Activated CD8-positive, alpha-beta T cell treated with anti-CD3 and anti-CD28 coated beads for 36 hours (primary cell): ENCODE results near the gene FYN. TPM values are rescaled to one million over a fixed set of nuclear protein-coding genes. Genes with fewer than 3 reads are reported as not detected.
A peak's percentile ranks its signal among the peaks of the same experiment; 100 is the strongest.

Experiments used
- ATAC-seq: fragments of 200-7000 bp; cut with Tn5 transposase; one replicate; pipeline ENCODE4 v1.10.0; 2021; ENCODE audit warnings: mild to moderate bottlenecking, moderate library complexity
- CTCF ChIA-PET: fragments of 350-600 bp; sonication (Branson Sonifier 250); formaldehyde crosslinking; loops from one replicate; lab custom pipeline; 2021; ENCODE audit warnings: antibody characterized with exemption; lab: Charles Lee
- POLR2A ChIA-PET: fragments of 350-600 bp; sonication (Branson Sonifier 250); formaldehyde crosslinking; loops from one replicate; lab custom pipeline; 2021; ENCODE audit warnings: antibody characterized with exemption; lab: Charles Lee
- DNase-seq: peaks from one replicate; pipeline ENCODE4 v3.0.0-alpha.2; 2020
- H3K27ac Mint-ChIP-seq: one replicate; pipeline ENCODE4 v1.8.0; 2021; ENCODE audit warnings: mild to moderate bottlenecking, mixed read lengths
- H3K27me3 Mint-ChIP-seq: one replicate; pipeline ENCODE4 v1.8.0; 2021; ENCODE audit warnings: mixed read lengths
- H3K36me3 Mint-ChIP-seq: one replicate; pipeline ENCODE4 v1.8.0; 2021; ENCODE audit warnings: low read depth, mixed read lengths
- H3K4me1 Mint-ChIP-seq: one replicate; pipeline ENCODE4 v1.8.0; 2021; ENCODE audit warnings: low read depth, mixed read lengths
- H3K4me3 Mint-ChIP-seq: one replicate; pipeline ENCODE4 v1.8.0; 2021; ENCODE audit warnings: mild to moderate bottlenecking, moderate library complexity, mixed read lengths
- H3K9me3 Mint-ChIP-seq: one replicate; pipeline ENCODE4 v1.8.0; 2021; ENCODE audit warnings: mixed read lengths
- CTCF ChIP-seq: fragments of 200-600 bp; IDR thresholded peaks from one replicate; pipeline ENCODE4 v1.8.0; 2022; ENCODE audit warnings: antibody characterized with exemption, mild to moderate bottlenecking
- intact Hi-C: fragments of 100-400 bp; cut with micrococcal nuclease; formaldehyde crosslinking; loops from one replicate; pipeline ENCODE4 v1.10.0; 2022
- total RNA-seq, 2 experiments: library from RNA; stranded (reverse); gene quantifications; one replicate each; pipeline ENCODE4 v1.2.3, GENCODE V29; 2021

The FYN gene
- total RNA-seq, 2 experiments from 2014 or later, result 384 to 386 TPM

- ChIA-PET POLR2A (interaction anchor here (0.5 to 1.0 kb wide), 3 partner anchors 11 to 426 kb away, joined by 3 to 4 read pairs (median 4); no protein-coding TSS in a partner anchor), CTCF (interaction anchor here (1.2 kb wide), 1 partner anchor 14 kb away, joined by 3 read pairs; no protein-coding TSS in a partner anchor)
- DNase-seq, result no peak
- H3K36me3 Mint-ChIP-seq, result peaks cover 84% of the 10 kb centered on the region
- no peak overlapping the region for H3K27ac Mint-ChIP-seq
- peaks cover 62% of the 10 kb centered on the region for H3K4me1 Mint-ChIP-seq
- intact Hi-C loops, result no loop called here
- no peak overlapping the region for H3K4me3 Mint-ChIP-seq
- no peaks in the 10 kb centered on the region for H3K27me3 Mint-ChIP-seq
- no peak for TF ChIP-seq CTCF
- ATAC-seq, result no peak
- no peaks in the 10 kb centered on the region for H3K9me3 Mint-ChIP-seq
Measured at GRCh38 chr6:111688331-111688730, 184.9 kb downstream of the FYN start.

- ATAC-seq (no peak), DNase-seq (no peak)
- Mint-ChIP-seq H3K9me3 (no peaks in the 10 kb centered on the region), H3K4me1 (peaks cover 60% of the 10 kb centered on the region), H3K27me3 (no peaks in the 10 kb centered on the region), H3K36me3 (peaks cover 83% of the 10 kb centered on the region), H3K27ac (peak overlapping the region; percentile 73), H3K4me3 (no peak overlapping the region)
- TF ChIP-seq CTCF, result no peak
- intact Hi-C loops, result no loop called here
- ChIA-PET POLR2A (interaction anchor here (0.5 to 1.0 kb wide), 2 partner anchors 11 to 425 kb away, joined by 4 read pairs; no protein-coding TSS in a partner anchor), CTCF (interaction anchor here (1.2 kb wide), 1 partner anchor 13 kb away, joined by 3 read pairs; no protein-coding TSS in a partner anchor)
Measured at GRCh38 chr6:111687652-111688051, 185.6 kb downstream of the FYN start.

DNA sequence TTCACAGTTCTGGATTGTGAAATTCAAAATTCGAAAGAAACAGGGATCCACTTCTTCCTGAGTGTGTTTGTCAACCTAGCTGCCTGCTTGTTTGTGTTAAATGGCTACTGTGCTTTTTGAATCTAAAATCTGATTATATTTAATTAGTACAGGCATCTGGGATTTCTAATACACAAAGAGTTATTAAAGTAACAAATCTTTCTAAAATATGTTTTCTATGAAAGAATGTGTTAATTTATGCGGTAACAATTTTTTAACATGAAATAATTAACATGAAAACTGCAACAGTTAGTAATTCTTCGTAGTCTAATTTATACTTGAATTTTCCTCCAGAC is 186.4 kb downstream of the FYN start:
- POLR2A ChIA-PET, result interaction anchor here (0.6 kb wide), 1 partner anchor 279 kb away, joined by 4 read pairs; no protein-coding TSS in a partner anchor
- CTCF ChIA-PET, result no interaction called here
- ATAC-seq (no peak), DNase-seq (no peak)
- H3K36me3 Mint-ChIP-seq, result peaks cover 83% of the 10 kb centered on the region
- intact Hi-C loops, result no loop called here
- H3K27me3 Mint-ChIP-seq, result no peaks in the 10 kb centered on the region
- TF ChIP-seq CTCF, result no peak
- no peak overlapping the region for H3K27ac Mint-ChIP-seq
- no peaks in the 10 kb centered on the region for H3K9me3 Mint-ChIP-seq
- H3K4me1 Mint-ChIP-seq, result peaks cover 63% of the 10 kb centered on the region
- H3K4me3 Mint-ChIP-seq, result no peak overlapping the region

- intact Hi-C loops, result no loop called here
- peak overlapping the region; percentile 37 for H3K27ac Mint-ChIP-seq
- ChIA-PET CTCF (no interaction called here), POLR2A (no interaction called here)
- no peak overlapping the region for H3K4me3 Mint-ChIP-seq
- H3K36me3 Mint-ChIP-seq, result peaks cover 83% of the 10 kb centered on the region
- no peak for TF ChIP-seq CTCF
- peaks cover 68% of the 10 kb centered on the region for H3K4me1 Mint-ChIP-seq
- no peaks in the 10 kb centered on the region for H3K27me3 Mint-ChIP-seq
- ATAC-seq (no peak), DNase-seq (no peak)
- no peaks in the 10 kb centered on the region for H3K9me3 Mint-ChIP-seq
Measured at GRCh38 chr6:111686249-111686931, 186.9 kb downstream of the FYN start.

- Mint-ChIP-seq H3K36me3 (peaks cover 79% of the 10 kb centered on the region), H3K27me3 (no peaks in the 10 kb centered on the region), H3K4me1 (peaks cover 73% of the 10 kb centered on the region), H3K27ac (peak overlapping the region; percentile 74), H3K9me3 (no peaks in the 10 kb centered on the region), H3K4me3 (no peak overlapping the region)
- POLR2A ChIA-PET, result interaction anchor here (0.7 kb wide), 2 partner anchors 11 to 15 kb away, joined by 3 read pairs; no protein-coding TSS in a partner anchor
- no peak for TF ChIP-seq CTCF
- DNase-seq (no peak), ATAC-seq (no peak)
- intact Hi-C loops, result no loop called here
- CTCF ChIA-PET, result interaction anchor here (0.9 kb wide), 1 partner anchor 18 kb away, joined by 3 read pairs; no protein-coding TSS in a partner anchor
Measured at GRCh38 chr6:111685526-111685925, 187.7 kb downstream of the FYN start.
